C1 segment of cervical spinal cord (tissue), 14 donors: Measurements from ENCODE around the gene FLYWCH2.
"Not testable (repeated sequence)": the region's sequence is repeated elsewhere in the genome, so short reads cannot be mapped to it uniquely, and the experiment has no call there.

Source experiments
- DNase-seq, 14 donors: peaks; one replicate each; lab custom pipeline; 2025; lab: John Stamatoyannopoulos, UW

Gene FLYWCH2

GRCh38 chr16:2937170-2937569 lies 54.2 kb downstream of the FLYWCH2 start:
- DNase-seq = no peak

- DNase-seq = no peak
These were observed 55.2 kb downstream of the FLYWCH2 start for GRCh38 chr16:2938206-2938605.

- DNase-seq = no peak
These were observed 57.0 kb downstream of the FLYWCH2 start for GRCh38 chr16:2939968-2940367.

GRCh38 chr16:2942045-2942444 lies 59.0 kb downstream of the FLYWCH2 start:
- DNase-seq = no peak

GRCh38 chr16:2943716-2944115 lies 60.7 kb downstream of the FLYWCH2 start:
- DNase-seq = not testable (repeated sequence)

- no peak for DNase-seq
These were observed 63.6 kb downstream of the FLYWCH2 start for GRCh38 chr16:2946649-2947048.
